NB4 (cell line): ENCODE results near the gene HILPDA.

Experiments used
- CTCF ChIP-seq: IDR thresholded peaks from one replicate; pipeline ENCODE4 v1.5.1; 2012; ENCODE audit warnings: low read depth, low read length
- MAX ChIP-seq: IDR thresholded peaks from 2 replicates; pipeline ENCODE4 v1.6.1; 2011; ENCODE audit warnings: low read depth, low read length
- POLR2A ChIP-seq: IDR thresholded peaks from 2 replicates; pipeline ENCODE4 v1.6.1; 2011; ENCODE audit warnings: mild to moderate bottlenecking; ENCODE audit not compliant: insufficient read length; ENCODE audit errors: extremely low read depth

GRCh38 chr7:128430207-128430606, 25.5 kb upstream of the HILPDA start:
- TF ChIP-seq CTCF: no peak
- peak; percentile 81 for TF ChIP-seq MAX
- no peak for TF ChIP-seq POLR2A
